ENCODE data around the gene SORCS3. TPM values are rescaled to one million over a fixed set of nuclear protein-coding genes. Genes with fewer than 3 reads are reported as not detected.

The SORCS3 gene
- total RNA-seq, 1 experiment from 2014 or later: not detected

DNA sequence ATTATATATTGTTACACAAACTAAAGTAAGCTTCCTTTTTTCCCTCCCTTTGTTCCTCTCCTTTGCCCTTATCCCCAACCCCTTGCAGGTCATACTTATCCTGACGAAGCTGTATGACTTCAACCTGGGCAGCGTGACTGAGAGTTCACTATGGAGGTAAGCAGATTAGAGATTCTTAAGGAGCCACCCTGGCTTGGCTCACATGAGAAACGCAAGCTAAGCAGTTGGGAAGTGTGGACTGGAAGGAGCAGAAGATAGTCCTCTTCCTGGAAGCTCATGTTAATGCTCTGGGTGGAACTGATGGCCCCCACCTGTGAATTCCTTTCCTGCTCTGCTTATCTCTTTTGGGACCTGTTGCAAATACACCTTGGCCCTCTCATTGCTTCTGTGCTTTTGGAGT, 201.6 kb downstream of the SORCS3 start:
- no peak for DNase-seq (ENCODE audit: low spot score)

DNA sequence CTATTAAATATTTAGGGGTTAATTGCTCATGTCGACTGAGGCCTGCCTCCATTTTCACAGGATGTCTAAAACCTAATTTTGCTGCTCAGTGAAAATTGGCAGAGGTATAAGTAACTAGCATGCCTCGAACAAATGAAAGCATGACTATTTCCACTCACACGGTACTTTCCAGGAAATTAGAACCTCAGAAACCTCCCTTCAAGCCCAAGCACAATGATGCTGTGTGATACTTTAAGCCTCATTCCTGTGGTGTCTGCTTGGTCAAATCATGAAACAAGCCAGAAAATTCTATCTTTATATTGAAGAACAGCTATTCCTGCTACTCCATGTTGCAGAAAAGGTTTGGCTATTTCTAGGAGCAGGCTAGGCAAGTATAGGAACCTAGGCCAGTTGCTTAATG, 203.0 kb downstream of the SORCS3 start:
- no peak for DNase-seq (ENCODE audit: low spot score)

DNA sequence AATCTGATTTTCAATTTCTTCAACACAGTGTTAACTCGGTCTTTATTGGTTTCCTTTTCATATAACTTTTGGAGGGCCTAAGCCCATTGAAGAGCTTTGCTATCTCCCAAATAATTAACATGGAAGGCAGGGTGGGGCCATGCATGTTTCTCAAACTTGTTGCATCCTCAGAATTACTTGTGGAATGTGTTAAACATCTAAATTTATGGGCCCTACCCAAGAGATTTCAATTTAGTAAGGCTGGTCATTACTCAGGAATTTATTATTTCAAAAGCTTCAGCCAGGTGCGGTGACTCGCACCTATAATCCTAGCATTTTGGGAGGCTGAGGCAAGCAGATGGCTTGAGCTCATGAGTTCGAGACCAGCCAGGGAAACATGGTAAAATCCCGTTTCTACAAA, 208.9 kb downstream of the SORCS3 start:
- no peak for DNase-seq (ENCODE audit: low spot score)

DNA sequence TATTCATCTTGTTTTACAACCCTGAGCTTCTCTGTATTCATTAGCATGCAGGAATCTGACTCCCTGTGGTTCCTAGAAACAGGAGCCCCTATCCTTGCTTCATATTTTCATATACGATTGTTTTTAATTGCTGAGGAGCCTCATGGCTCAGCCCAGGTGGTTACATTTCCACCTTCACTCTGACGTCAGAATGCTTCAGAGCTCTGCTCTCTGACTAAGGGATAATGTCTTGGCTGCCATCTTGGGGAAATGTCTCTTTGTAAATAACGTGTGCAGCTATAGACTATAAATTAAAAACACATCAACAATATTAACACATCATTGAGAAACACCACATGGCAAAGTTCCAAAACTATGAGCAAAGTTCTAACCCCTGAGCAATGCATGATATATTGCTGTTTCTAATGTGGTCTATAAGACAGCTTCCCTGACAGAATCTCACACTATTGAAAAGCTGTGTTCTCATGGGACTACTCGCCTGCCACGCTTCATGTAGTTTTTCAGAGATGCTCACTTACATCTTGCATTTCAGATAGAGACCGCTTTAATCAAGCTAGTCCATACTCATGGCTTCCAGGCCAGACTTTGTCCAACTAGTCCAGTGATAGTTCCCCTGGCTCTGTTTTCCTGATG, 227.0 kb downstream of the SORCS3 start:
- DNase-seq (ENCODE audit: low spot score): no peak

DNA sequence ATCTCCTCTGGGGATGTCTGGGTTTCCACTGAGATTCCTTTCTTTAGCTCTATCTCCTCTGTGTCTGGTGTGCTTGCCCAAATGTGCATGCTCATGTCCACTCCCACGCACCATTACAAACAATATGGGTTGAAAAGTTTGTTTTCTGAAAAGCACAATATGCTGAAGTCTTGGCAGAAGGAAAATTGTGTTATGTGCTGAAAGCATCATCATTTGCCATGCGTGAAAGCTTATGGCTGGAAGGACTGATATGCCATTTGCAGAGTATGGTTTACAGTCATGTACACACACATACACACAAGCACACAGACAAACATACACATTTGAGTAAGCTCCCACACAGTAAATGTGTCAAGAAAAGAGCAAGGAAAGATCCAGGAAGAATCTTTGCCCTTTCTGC, 231.6 kb downstream of the SORCS3 start:
- DNase-seq (ENCODE audit: low spot score): no peak

DNA sequence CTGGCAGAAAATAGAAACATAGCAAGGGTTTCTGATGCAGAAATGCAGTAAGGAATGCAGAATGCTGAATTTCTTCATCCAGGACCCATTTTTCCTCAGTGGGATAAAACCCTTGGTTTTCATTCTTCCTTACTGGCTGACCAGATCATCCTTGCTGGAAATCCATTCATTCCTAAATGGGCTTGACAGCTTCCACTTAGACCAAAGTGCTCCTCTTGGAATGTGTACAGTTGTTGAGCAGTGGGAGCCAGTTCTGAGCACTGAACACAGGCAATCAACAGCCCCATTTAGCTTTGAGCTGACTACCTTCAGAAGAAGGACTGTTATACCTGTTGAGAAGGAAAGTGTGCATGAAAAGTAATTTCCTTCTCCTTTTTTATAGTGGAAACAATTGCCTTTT, 232.1 kb downstream of the SORCS3 start:
- no peak for DNase-seq (ENCODE audit: low spot score)

DNA sequence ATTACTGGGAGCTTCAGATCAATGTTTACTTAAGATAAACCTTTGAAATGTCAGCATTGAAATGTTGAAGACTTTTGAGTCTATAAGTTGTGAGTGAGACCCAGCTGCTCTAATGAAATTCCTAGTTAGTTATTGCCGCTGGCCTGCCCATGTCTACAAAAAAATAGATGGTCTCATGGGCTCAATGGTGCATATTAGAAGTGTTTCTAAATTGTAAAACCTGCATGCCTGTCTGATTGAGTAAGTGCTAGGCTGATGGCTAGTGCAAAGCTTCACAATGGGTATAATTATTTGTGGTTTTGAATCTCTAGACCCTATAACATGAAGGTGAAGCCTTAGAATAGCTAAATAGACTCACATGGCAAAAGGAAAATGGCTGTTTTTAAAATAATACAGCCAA, 234.5 kb downstream of the SORCS3 start:
- no peak for DNase-seq (ENCODE audit: low spot score)

DNA sequence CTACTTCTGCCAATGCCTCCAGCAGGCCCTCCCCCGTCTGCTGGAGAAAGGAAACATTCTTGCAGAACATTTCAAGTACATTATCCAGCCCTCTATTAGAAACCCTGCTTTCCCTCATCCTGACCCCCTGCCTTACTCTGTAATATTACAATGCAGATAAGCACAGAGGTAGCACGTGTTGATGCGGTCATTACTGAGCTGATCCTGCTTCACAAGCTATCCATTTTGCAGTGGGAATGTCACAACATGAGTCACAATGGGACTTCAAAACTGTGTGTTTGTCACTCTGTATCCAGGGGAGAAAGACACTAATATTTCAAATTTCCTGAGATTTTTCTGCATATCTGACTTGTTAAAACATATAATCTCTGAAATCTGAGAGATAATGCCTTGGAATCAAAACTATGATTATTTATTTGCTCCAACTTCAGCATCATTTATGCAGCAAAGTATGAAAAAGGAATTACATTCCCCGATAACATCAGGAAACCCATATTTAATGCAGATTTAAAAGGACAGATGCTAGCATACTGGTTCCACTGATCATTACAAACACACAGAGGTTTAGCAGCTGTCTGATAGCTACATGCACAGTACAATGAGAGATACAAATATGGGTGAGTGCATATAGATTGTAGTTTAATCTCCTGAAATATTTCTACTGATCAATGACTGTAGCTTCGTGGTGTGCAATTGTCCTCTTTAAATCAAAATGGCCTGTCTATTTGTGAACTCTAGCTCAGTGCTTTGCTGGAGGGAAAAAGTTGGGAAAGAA, 239.7 kb downstream of the SORCS3 start:
- DNase-seq (ENCODE audit: low spot score): no peak

DNA sequence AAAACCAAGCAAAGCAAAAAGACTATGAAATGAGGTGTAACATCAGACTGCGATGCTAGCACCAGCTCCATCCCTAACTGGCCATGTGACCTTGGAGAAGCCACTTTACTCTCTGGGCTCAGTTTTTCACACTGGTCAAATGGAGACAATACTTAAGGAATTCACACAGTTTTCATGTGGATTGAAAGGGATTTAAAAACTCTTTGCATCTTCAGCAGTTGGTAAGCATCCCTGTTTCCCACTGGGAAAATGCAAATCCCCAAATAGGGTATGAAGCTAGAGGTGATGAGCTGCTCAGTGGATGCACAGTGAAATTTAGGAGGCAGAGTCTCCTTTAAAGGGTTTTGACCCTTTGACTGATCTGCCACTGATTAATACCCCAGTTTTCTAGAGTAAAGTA, 240.7 kb downstream of the SORCS3 start:
- no peak for DNase-seq (ENCODE audit: low spot score)

DNA sequence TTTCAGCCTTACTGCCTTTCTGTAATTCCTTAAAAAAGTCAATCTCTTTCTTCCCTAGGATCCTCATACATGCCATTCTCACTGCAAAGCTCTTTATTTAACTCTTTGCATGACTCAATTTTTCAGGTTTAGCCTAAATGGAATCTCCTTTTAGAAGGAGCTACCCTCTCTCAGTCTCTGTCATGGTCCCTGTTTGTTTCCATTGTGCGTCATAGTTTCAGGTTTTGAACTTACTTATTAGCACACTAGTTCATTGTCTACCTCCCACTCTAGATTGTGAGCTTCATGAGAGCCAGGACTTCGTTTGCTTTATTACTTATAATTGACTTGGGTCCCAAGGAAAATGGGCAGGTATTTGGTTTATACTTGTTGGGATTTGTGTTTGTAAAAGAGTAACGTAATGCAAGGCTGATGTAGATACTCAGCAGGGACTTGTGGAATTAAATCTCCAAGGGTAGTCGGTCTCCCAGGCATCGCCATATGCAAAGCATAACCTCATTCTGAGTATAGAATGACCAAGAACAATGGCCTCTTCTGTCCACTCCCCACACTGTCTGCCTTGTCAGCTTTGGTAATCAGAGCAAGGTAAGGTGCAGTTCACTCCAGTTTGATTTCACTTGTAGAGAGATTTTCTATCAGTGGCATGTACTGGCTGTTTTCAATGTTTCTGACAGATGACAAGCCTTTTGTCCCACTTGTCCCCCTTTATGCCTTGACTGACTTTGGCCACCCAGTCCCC, 252.0 kb downstream of the SORCS3 start:
- no peak for DNase-seq (ENCODE audit: low spot score)

DNA sequence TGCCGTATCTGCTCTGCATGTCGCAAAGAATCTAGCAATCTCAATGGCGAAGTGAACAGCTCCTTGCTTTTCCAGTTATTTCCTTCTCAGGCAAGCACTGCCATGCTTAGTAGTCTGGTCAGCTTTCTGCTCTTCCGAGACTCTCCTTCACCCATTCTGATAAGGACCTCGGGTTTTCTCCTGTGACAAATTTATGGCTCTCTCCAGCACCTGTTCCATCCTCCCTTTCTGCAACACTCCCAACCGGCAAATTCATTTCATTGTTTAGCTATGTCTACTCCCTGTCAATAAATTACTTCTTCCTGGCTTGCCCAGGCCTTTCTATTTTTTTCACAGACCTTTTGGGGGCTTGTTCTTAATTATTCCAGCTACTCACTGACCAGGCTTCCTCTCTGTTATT, 252.6 kb downstream of the SORCS3 start:
- no peak for DNase-seq (ENCODE audit: low spot score)

DNA sequence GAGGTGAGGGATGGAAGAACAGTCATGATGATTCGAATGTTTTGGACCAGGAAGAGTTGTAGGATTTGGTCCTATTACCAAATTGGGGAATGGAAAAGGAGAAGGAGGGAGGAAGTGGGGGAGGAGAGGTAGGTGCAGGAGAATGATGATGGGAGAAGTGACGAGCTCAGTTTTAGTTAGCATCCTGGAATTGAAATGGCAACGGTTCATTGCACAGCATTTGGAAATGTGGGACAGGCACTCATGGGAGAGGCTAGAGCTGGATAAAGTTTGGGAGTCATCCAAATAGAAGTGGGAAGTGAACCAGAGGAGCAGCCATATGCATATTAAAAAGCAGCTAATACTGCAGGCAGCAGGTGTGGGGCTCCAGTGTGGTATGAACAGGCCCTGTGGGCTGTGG, 253.6 kb downstream of the SORCS3 start:
- no peak for DNase-seq (ENCODE audit: low spot score)

DNA sequence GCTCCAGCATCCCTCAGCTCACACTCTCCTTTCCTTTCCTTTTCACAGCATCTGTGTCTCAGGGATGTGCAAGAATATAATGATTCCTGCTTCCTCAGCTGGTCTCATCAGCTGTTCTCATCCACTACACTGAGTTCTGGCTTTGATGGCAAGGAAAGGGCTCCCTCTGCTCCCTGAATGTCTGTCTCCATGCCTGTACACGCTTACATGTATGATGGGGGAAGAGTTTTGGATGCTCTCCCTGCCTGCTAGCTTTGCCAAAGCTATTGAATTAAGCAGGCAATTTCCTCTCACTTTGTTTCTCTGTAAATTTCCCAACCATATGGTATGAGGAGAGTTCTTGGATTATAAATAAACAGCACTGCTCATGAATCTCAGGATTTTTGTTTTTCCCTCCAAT, 254.5 kb downstream of the SORCS3 start:
- DNase-seq (ENCODE audit: low spot score): no peak

DNA sequence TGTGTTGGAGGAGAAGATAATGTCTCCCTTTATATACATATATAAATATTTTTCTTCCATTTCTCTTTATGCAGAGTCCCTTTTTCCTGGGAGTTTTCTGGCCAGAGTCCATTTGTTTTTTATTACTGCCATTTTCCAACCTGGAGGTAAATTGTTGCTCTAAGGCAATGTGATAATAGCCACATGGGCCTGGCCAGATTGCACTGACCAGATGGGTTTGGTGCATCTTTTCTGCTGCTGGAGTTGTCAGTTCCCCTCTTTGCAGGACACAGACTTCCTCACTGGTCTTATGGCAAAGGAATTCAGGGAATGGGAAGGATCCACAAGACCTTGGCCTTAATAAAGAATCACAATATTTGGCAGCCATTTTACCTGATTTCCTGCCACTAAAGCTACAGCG, 254.9 kb downstream of the SORCS3 start:
- no peak for DNase-seq (ENCODE audit: low spot score)

DNA sequence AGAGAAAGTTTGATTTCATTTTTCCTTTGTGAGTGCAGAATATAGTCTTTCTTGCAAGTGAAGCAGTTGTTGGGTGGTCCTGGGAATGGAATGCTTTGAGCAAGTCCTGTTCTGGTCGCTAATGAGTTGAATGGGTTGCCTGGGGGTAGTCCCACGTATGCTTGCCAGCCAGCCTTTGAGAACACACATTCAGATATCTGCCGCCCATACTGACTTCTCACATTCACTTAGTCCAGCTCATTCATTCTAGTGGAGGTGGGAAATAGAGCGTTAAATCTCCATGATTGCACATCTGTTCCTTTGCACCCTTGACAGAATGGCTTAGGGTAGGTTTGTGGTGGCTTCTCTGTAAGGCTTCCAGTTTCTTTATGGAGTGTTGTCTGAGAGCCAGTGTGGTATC, 256.6 kb downstream of the SORCS3 start:
- no peak for DNase-seq (ENCODE audit: low spot score)

DNA sequence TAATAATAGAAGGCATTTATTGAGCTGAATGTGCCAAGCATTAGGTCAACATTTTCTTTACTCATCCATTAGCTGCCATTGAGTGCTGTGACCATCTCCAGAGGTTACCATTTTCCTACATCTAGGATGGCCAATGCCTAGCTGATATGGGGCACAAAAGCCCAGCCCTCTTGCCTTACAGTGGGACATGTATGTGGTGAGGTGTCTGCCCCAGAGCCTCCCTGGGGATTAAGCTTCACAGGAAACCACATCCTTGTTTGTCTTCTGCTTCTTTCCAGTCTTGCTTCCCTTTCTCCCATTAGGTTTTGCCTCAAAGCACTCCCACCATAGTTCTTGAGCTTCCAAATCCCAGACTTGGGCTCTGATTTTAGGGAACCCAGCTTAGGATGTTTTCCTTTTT, 258.7 kb downstream of the SORCS3 start:
- no peak for DNase-seq (ENCODE audit: low spot score)

DNA sequence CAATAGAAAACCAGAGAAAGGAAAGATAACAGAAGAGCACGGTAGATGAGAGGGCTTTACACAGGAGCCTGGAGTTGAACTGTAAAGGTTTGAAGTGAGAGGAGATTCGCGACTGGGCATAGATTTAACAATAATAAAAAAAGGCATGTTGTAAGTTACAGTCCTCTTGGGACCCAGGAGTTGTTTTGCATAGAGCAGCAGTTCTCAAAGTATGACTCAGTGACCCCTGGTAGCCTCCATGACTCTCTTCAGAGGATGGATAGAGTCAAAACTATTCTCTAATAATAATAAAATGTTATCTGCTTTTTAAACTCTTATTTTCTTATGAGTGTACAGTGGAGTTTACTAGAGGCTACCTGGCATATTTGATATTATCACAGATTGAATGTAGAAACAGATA, 262.3 kb downstream of the SORCS3 start:
- no peak for DNase-seq (ENCODE audit: low spot score)

DNA sequence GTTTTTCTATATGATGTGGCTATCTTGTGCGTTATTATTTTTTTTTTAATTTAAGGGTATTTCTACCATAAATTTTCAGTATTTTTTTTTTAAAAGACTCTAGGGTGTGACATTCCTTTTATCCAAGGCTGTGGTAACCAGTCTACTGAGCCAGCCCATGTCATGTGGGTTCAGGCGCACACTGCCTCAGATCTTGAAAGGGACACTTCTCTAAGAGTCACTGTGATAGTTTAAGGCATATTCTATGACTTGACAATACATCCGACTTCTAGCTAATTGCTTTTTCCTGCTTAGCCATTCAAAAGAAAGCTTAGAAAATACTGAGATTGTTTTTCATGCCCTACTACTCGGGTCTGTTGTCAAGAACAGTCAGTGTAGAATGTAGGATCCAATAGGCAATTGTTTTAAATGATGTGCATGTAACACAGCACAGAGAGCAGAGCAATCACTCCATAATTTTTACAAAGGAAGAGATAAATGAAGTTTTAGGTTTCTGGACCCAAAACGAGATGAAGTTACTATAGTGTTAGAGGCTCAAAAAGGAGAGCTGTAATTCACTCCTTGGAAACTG, 263.7 kb downstream of the SORCS3 start:
- no peak for DNase-seq (ENCODE audit: low spot score)

DNA sequence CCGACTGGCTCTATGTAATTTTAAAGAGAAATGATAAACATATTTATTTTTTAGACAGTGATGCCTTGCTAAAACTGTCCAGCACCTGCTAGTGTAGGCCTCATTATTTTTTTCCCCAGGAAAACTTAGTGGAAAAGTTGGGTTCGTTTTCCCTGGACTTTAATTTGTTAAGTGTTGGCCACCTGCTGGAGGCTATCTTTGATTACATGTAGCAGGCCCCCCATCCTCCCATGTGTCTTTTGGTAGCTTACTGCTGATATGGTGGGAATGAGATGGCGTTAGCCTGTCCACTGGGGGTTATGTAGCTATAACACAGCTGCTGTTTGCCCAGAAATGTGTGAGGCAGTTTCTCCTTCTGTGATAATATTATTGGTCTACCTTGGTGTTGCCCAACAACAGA, 265.0 kb downstream of the SORCS3 start:
- no peak for DNase-seq (ENCODE audit: low spot score)

DNA sequence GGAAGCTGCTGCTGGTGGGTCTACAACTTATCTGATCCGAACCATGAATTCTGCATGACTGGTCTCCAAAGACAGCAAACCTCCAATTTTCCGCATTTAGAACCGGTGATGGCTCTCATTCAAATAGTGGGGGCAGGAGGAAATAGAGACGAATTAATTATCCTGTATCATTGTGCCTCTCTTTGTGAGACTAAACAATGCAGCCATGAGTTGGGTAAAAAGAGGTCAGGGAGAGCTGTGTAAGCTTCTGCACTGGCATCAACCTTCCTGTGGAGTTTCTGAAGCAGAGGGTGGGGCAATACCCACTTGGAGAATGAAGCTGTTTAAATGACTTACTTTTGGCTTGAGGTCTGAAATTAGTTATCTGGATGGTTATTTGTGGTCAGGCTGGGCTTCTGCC, 266.4 kb downstream of the SORCS3 start:
- no peak for DNase-seq (ENCODE audit: low spot score)

DNA sequence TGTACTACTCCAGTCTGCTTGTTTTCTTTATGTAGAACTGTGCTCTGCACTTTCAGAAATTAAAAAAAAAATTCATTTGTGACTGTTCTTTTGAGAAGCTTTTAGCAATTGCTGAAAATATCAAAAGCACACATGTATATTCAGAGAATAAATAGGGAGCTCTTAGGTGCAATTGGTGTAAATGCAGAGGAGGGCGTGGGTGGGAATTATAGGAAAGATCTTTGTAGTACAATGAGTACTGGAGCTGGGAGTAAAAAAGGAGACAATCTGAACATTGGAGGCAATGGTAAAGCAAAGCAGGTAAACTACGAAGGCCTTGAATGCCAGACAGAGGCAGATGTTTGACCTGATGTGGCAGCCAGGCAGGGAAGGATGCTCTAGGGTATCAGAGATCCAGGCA, 267.5 kb downstream of the SORCS3 start:
- DNase-seq (ENCODE audit: low spot score): no peak

DNA sequence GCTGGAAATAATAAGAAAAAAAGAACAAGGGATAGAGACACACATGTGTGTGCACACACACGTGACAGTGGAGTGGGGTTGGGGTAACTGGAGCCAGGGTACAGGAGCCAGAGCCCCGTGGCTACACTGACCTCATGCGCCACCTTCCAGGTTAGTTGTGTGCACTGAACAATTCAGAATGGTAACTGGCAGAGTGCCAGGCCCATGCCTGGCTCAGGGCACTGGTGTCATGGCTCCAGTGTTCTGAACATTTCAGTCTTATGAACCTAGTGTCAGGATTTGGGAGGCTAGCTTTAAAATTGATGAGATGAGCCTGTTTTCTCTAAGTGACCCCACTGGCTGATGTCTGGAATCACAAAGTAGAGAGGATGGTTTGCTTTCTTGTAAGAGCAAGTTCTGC, 269.6 kb downstream of the SORCS3 start:
- no peak for DNase-seq (ENCODE audit: low spot score)

DNA sequence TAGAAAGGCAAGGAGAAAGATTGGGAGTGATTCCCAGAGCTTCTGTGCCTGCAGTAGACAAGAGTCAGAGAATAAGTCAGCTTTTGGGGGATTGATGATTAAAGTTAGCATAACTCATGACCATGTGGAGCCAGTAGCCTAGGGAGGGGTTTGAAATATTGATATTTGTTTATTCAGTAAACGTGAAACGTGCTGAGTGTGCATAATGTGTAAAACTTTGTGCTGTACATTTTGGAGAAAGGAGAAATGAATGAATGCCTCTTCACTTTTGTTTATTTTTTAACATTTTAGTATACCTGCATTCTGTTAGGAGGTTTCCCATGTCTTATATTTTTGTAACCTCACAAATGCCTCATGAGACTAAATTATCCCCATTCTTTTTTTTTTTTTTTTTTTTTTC, 272.3 kb downstream of the SORCS3 start:
- DNase-seq (ENCODE audit: low spot score): no peak
